ENCODE data around the gene CERT1.
A peak's percentile ranks its signal among the peaks of the same experiment; 100 is the strongest.

Gene CERT1

DNA sequence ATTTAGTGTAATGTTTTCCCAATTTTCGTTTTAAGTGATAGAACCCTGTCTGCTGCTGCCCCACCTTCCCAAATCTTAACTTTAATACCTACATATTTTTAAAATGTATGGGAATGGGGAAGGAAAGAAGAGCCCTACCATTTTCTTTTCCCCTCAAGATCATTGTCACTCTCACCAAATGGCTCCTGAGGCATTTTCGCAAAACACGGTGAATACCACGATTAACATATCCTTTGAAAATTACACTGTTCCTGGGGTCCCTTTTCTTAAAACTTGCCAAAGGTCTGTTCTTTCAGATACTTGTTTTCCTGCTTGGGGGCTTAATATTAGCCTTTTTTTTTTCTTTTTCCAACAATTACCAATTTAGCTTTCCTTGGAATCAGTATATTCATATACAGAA lies 36.1 kb downstream of the CERT1 start:
- Histone ChIP-seq H3K4me1 (ENCODE audit: control insufficient read depth in 1 of 2, insufficient read depth in 2 of 2, low read length in 2 of 2) (no peaks in the 10 kb centered on the region), H4K8ac (ENCODE audit: low read depth, low read length) (no peak overlapping the region), H3K9me3 (ENCODE audit: insufficient read depth, low read depth, low read length) (no peaks in the 10 kb centered on the region), H3K4me3 (ENCODE audit: low read depth, low read length) (no peak overlapping the region), H2AFZ (ENCODE audit: insufficient read depth, low read length, poor library complexity) (no peak overlapping the region), H3K4ac (ENCODE audit: low read depth, low read length) (no peak overlapping the region), H4K91ac (ENCODE audit: low read depth, low read length) (no peak overlapping the region), H3K23ac (ENCODE audit: low read length) (no peak overlapping the region), H2BK12ac (ENCODE audit: low read length) (no peak overlapping the region), H3K4me2 (ENCODE audit: low read length) (no peak overlapping the region), H2BK5ac (ENCODE audit: low read depth, low read length, poor library complexity) (no peak overlapping the region), H3K18ac (ENCODE audit: low read length) (no peak overlapping the region), H3K79me2 (ENCODE audit: control insufficient read depth, insufficient read depth, low read length, poor library complexity) (no peaks in the 10 kb centered on the region), H3K14ac (ENCODE audit: low read length) (no peak overlapping the region), H3K9ac (ENCODE audit: low read length) (no peak overlapping the region), H3K79me1 (ENCODE audit: low read length) (no peaks in the 10 kb centered on the region), H3K27me3 (ENCODE audit: insufficient read depth, low read length) (no peaks in the 10 kb centered on the region), H2AK5ac (ENCODE audit: low read length) (no peak overlapping the region), H3K36me3 (ENCODE audit: control insufficient read depth in 1 of 2, insufficient read depth in 2 of 2, low read length in 2 of 2) (no peaks in the 10 kb centered on the region), H2BK120ac (ENCODE audit: insufficient read depth, low read length, poor library complexity) (no peak overlapping the region), H4K12ac (ENCODE audit: low read depth, low read length) (no peak overlapping the region), H3K27ac (ENCODE audit: low read depth, low read length) (no peak overlapping the region)
- DNase-seq = no peak
- no CpG with 5 or more reads among the region's 4 CpGs for WGBS (ENCODE audit: extremely low coverage, insufficient coverage, insufficient read length)

DNA sequence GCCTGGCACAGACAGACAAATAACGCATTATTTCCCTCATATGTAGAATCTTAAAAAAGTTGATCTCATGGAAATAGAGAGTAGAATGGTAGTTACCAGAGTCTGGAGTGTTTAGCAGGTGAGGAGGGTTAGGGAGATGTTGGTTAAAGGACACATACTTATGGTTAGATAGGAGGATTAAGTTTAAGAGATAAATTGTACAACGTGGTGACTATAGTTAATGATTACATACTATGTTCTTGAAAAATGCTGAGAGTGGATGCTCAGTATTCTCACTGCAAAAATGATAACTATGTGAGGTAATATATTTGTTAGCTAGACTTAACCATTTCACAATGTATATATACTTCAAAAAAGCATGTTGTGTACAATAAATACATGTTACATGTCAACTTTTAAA lies 38.0 kb downstream of the CERT1 start:
- no peaks in the 10 kb centered on the region for H3K79me2 ChIP-seq (ENCODE audit: control insufficient read depth, insufficient read depth, low read length, poor library complexity)
- no peak overlapping the region for H2AFZ ChIP-seq (ENCODE audit: insufficient read depth, low read length, poor library complexity)
- no peak overlapping the region for H3K23ac ChIP-seq (ENCODE audit: low read length)
- H2BK12ac ChIP-seq (ENCODE audit: low read length) = no peak overlapping the region
- no peak overlapping the region for H4K8ac ChIP-seq (ENCODE audit: low read depth, low read length)
- peaks cover 0 to under 1% of the 10 kb centered on the region in 2 experiments for H3K4me1 ChIP-seq (ENCODE audit: control insufficient read depth in 1 of 2, insufficient read depth in 2 of 2, low read length in 2 of 2)
- no peaks in the 10 kb centered on the region for H3K79me1 ChIP-seq (ENCODE audit: low read length)
- H3K4ac ChIP-seq (ENCODE audit: low read depth, low read length) = no peak overlapping the region
- H3K14ac ChIP-seq (ENCODE audit: low read length) = no peak overlapping the region
- no peak overlapping the region for H4K91ac ChIP-seq (ENCODE audit: low read depth, low read length)
- no peak overlapping the region for H3K4me3 ChIP-seq (ENCODE audit: low read depth, low read length)
- no peak overlapping the region for H2BK5ac ChIP-seq (ENCODE audit: low read depth, low read length, poor library complexity)
- DNase-seq = no peak
- no peak overlapping the region for H2BK120ac ChIP-seq (ENCODE audit: insufficient read depth, low read length, poor library complexity)
- H3K27me3 ChIP-seq (ENCODE audit: insufficient read depth, low read length) = no peaks in the 10 kb centered on the region
- no peak overlapping the region for H3K18ac ChIP-seq (ENCODE audit: low read length)
- no peak overlapping the region for H4K12ac ChIP-seq (ENCODE audit: low read depth, low read length)
- H3K27ac ChIP-seq (ENCODE audit: low read depth, low read length) = no peak overlapping the region
- H2AK5ac ChIP-seq (ENCODE audit: low read length) = no peak overlapping the region
- no peaks in the 10 kb centered on the region for H3K36me3 ChIP-seq (ENCODE audit: control insufficient read depth in 1 of 2, insufficient read depth in 2 of 2, low read length in 2 of 2)
- H3K4me2 ChIP-seq (ENCODE audit: low read length) = no peak overlapping the region
- no CpG with 5 or more reads among the region's 2 CpGs for WGBS (ENCODE audit: extremely low coverage, insufficient coverage, insufficient read length)
- no peaks in the 10 kb centered on the region for H3K9me3 ChIP-seq (ENCODE audit: insufficient read depth, low read depth, low read length)
- no peak overlapping the region for H3K9ac ChIP-seq (ENCODE audit: low read length)

DNA sequence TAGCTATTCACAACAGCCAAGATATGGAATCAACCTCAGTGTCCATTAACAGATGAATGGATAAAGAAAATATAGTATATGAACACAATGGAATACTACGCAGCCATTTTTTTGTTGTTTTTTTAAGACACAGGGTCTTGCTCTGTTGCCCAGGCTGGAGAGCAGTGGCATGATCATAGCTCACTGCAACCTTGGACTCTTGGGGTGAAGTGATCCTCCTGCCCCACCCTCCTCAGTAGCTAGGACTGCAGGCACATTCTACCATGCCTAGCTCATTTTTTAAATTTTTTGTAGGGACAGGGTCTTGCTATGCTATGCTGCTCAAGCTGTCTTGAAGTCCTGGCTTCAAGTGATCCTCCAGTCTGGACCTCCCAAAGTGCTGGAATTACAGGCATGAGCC lies 38.5 kb downstream of the CERT1 start:
- Histone ChIP-seq H2BK5ac (ENCODE audit: low read depth, low read length, poor library complexity) (no peak overlapping the region), H3K23ac (ENCODE audit: low read length) (no peak overlapping the region), H4K12ac (ENCODE audit: low read depth, low read length) (no peak overlapping the region), H4K91ac (ENCODE audit: low read depth, low read length) (no peak overlapping the region), H3K14ac (ENCODE audit: low read length) (no peak overlapping the region), H2AFZ (ENCODE audit: insufficient read depth, low read length, poor library complexity) (no peak overlapping the region), H3K9me3 (ENCODE audit: insufficient read depth, low read depth, low read length) (no peaks in the 10 kb centered on the region), H2BK120ac (ENCODE audit: insufficient read depth, low read length, poor library complexity) (no peak overlapping the region), H3K79me1 (ENCODE audit: low read length) (no peaks in the 10 kb centered on the region), H3K79me2 (ENCODE audit: control insufficient read depth, insufficient read depth, low read length, poor library complexity) (no peaks in the 10 kb centered on the region), H4K8ac (ENCODE audit: low read depth, low read length) (no peak overlapping the region), H3K4ac (ENCODE audit: low read depth, low read length) (no peak overlapping the region), H3K36me3 (ENCODE audit: control insufficient read depth in 1 of 2, insufficient read depth in 2 of 2, low read length in 2 of 2) (no peaks in the 10 kb centered on the region), H3K27ac (ENCODE audit: low read depth, low read length) (no peak overlapping the region), H3K18ac (ENCODE audit: low read length) (no peak overlapping the region), H3K9ac (ENCODE audit: low read length) (no peak overlapping the region), H3K4me2 (ENCODE audit: low read length) (no peak overlapping the region), H3K27me3 (ENCODE audit: insufficient read depth, low read length) (no peaks in the 10 kb centered on the region), H3K4me3 (ENCODE audit: low read depth, low read length) (no peak overlapping the region), H2AK5ac (ENCODE audit: low read length) (no peak overlapping the region), H3K4me1 (ENCODE audit: control insufficient read depth in 1 of 2, insufficient read depth in 2 of 2, low read length in 2 of 2) (peaks cover 0 to 3% of the 10 kb centered on the region in 2 experiments), H2BK12ac (ENCODE audit: low read length) (no peak overlapping the region)
- WGBS (ENCODE audit: extremely low coverage, insufficient coverage, insufficient read length) = no CpG with 5 or more reads among the region's 1 CpG
- peak in 1 of 2 donors; percentile 33 for DNase-seq

DNA sequence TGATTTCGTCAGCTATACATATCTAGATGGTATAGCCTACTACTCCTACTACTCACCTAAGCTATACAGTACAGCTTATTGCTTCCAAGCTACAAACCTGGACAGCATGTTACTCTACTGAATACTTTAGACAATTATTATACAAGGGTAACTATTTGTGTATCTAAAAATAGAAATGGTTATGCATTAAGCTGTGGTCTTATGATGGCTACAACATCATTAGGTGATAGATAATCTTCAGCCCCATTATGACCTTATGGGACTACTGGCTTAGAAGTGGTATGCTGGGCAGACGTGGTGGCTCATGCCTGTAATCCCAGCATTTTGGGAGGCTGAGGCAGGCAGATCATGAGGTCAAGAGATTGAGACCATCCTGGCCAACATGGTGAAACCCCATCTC lies 40.2 kb downstream of the CERT1 start:
- no peak for DNase-seq

More for the DNA sequence above, 40.2 kb downstream of the CERT1 start:
- H3K4me3 ChIP-seq (ENCODE audit: low read depth, low read length) = no peak overlapping the region
- H3K4me2 ChIP-seq (ENCODE audit: low read length) = no peak overlapping the region
- H3K36me3 ChIP-seq (ENCODE audit: control insufficient read depth in 1 of 2, insufficient read depth in 2 of 2, low read length in 2 of 2) = no peaks in the 10 kb centered on the region
- H3K4ac ChIP-seq (ENCODE audit: low read depth, low read length) = no peak overlapping the region
- H3K23ac ChIP-seq (ENCODE audit: low read length) = no peak overlapping the region
- no CpG with 5 or more reads among the region's 2 CpGs for WGBS (ENCODE audit: extremely low coverage, insufficient coverage, insufficient read length)
- H3K9me3 ChIP-seq (ENCODE audit: insufficient read depth, low read depth, low read length) = no peaks in the 10 kb centered on the region
- no peak overlapping the region for H2AFZ ChIP-seq (ENCODE audit: insufficient read depth, low read length, poor library complexity)
- no peak overlapping the region for H4K91ac ChIP-seq (ENCODE audit: low read depth, low read length)
- H2AK5ac ChIP-seq (ENCODE audit: low read length) = no peak overlapping the region
- H3K27ac ChIP-seq (ENCODE audit: low read depth, low read length) = no peak overlapping the region
- no peak overlapping the region for H3K9ac ChIP-seq (ENCODE audit: low read length)
- no peaks in the 10 kb centered on the region for H3K79me1 ChIP-seq (ENCODE audit: low read length)
- H2BK120ac ChIP-seq (ENCODE audit: insufficient read depth, low read length, poor library complexity) = no peak overlapping the region
- no peak overlapping the region for H3K18ac ChIP-seq (ENCODE audit: low read length)
- no peaks in the 10 kb centered on the region for H3K27me3 ChIP-seq (ENCODE audit: insufficient read depth, low read length)
- H2BK5ac ChIP-seq (ENCODE audit: low read depth, low read length, poor library complexity) = no peak overlapping the region
- H2BK12ac ChIP-seq (ENCODE audit: low read length) = no peak overlapping the region
- H3K4me1 ChIP-seq (ENCODE audit: control insufficient read depth in 1 of 2, insufficient read depth in 2 of 2, low read length in 2 of 2) = peaks cover under 1 to 3% of the 10 kb centered on the region in 2 experiments
- H4K12ac ChIP-seq (ENCODE audit: low read depth, low read length) = no peak overlapping the region
- no peak overlapping the region for H3K14ac ChIP-seq (ENCODE audit: low read length)
- no peaks in the 10 kb centered on the region for H3K79me2 ChIP-seq (ENCODE audit: control insufficient read depth, insufficient read depth, low read length, poor library complexity)
- H4K8ac ChIP-seq (ENCODE audit: low read depth, low read length) = no peak overlapping the region
